ENCODE measurements around the gene PPP2R5C.
"Not testable (repeated sequence)": the region's sequence is repeated elsewhere in the genome, so short reads cannot be mapped to it uniquely, and the experiment has no call there.

GRCh38 chr14:101749756-101750155 lies 11.8 kb upstream of the PPP2R5C start:
- TF ChIP-seq CTCF (tag by site-specific recombination; IDR thresholded peaks at IDR 0.05); ATF2 (tag by site-specific recombination; IDR thresholded peaks at IDR 0.05; ENCODE audit: low read depth); YY1 (tag by site-specific recombination; IDR thresholded peaks at IDR 0.05); PRDM1 (tag by site-specific recombination; IDR thresholded peaks at IDR 0.05); ZNF24 (tag by site-specific recombination; IDR thresholded peaks at IDR 0.05); ZNF274 (IDR thresholded peaks at IDR 0.05; ENCODE audit: low read length); ZNF274 (tag by site-specific recombination; IDR thresholded peaks at IDR 0.05; ENCODE audit: borderline replicate concordance); ZEB2 (tag by site-specific recombination; IDR thresholded peaks at IDR 0.05): not testable (repeated sequence)

Data from HEK293 (cell line).